ENCODE results near the gene UNK. TPM values are rescaled to one million over a fixed set of nuclear protein-coding genes. Genes with fewer than 3 reads are reported as not detected.

The UNK gene
- total RNA-seq, 1 experiment from 2014 or later = 23.6 TPM

DNA sequence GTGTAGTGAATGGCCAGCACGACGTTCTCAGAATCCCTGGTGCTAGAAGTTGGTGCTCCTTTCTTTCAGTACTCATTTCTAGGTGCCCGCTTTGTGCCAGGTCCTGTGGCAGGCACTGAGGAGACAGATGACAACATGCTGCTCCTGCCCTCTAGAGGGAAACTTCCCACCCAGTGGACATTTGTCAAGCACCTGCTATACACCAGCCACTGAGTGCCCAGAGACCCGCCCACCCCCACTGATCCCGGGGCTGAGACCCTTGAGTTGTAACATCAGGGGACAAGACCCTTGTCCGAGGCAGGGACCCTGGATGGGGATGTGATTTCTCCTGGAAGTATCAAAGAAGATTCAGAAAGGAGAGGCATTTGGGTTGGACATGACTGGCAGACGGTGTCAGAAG is 34.5 kb downstream of the UNK start:
- no peak for DNase-seq (ENCODE audit: low spot score)

DNA sequence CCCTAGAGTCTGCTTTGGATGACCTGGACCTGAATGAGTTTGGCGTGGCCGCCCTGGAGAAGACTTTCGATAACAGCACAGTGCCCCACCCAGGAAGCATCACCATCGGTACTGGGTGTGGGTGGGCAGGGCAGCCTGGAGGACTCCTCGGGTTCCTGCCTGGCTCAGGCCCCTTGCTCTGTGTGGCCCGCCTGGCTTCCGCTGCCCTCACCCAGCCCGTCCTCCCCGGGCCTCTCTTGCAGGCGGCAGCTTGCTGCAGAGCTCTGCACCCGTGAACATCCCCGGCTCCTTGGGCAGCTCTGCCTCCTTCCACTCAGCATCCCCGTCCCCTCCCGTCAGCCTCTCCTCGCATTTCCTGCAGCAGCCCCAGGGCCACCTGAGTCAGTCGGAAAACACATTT is 35.1 kb downstream of the UNK start:
- DNase-seq (ENCODE audit: low spot score) = no peak

DNA sequence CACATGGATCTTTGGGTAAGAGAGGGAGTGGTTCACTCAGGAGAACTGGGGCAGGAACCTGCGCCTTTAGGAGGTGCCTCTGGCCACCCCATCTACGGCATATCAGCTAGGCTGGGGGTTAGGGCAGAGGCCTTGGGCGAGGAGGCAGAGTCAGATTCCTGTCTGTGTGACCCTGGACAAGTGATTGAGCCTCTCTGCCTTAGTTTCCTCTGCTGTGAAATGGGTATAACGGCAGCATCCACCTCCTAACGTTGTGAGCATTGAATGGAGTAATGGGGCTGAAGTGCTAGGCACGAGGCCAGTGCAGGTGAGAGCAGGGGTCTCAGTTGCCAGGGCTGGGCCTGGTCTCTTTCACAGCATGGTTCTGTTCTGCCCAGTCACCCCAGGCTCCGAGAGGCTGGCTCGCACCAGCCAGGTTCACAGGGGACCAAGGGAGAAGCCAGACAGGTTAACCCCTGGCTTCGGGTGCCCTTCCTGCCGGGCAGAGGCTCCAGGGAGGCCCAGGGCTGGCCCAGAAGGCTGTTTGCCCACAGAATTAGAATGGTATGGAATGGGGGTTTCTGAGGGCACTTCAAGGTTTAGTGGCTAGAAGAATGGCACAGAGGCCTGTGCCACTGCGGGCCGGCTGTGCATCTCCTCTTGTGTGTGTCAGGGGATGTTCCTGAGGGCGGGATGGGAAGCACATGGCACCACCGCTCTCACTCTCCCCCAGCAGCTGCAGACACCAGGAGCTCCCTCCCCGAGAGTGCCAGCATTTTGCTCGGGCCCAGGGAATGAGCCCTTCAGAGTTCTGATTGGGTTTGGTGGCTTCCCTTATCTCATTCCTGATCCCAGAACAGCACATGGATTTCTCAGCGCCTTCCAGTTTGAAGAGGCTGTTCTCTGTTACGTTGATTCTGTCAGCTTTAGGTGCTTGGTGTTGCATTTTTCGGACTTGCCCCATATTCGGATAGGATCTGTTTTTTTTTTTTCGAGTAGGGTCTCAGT is 35.8 kb downstream of the UNK start:
- no peak for DNase-seq (ENCODE audit: low spot score)

DNA sequence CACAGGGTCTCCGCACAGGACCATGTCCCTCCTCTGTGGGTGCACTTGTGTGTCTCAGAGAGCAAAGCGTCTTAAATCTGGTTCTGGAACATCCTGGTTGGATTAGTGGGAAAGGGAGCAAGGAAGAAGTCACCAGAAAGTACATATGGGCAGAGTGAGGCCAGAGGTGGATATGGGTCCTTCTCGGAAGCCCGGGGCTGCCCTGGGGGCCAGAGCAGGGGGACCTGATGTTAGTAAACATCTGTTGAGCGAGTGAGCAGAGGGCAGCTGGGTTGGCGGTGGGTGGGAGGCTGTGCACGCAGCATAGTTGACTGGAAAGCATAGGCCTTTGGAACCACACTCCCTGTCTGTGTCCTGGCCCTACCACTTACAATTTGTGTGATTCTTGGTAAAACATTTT is 36.9 kb downstream of the UNK start:
- DNase-seq (ENCODE audit: low spot score) = no peak

DNA sequence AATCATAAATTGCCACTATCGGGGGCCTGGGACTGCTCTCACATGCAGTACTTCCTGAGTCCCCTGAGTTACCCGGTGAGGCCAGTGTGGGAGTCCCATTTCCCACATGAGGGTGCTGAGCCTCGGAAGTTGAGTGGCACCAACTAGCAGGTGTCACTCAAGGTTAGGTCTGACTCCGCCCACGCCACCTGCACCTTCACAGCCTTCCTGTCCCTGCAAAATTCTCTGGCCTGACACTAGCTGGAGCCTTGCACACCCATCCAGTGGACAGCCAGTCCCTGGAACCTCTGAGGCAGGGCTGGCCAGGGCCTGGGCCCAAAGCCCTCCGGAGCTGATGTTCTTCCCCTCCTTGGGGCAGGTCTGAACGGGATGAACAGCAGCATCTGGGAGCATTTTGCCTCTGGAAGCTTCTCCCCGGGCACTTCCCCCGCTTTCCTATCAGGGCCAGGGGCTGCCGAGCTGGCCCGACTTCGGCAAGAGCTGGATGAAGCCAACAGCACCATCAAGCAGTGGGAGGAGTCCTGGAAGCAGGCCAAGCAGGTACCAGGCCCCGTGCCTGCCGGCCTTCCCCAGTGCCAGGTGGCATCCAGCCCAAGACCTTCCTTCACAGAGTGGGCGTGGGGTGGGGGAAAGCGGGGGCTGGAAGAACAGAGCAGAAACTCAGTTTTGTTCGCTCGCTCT is 37.7 kb downstream of the UNK start:
- DNase-seq (ENCODE audit: low spot score) = peak; percentile 68

DNA sequence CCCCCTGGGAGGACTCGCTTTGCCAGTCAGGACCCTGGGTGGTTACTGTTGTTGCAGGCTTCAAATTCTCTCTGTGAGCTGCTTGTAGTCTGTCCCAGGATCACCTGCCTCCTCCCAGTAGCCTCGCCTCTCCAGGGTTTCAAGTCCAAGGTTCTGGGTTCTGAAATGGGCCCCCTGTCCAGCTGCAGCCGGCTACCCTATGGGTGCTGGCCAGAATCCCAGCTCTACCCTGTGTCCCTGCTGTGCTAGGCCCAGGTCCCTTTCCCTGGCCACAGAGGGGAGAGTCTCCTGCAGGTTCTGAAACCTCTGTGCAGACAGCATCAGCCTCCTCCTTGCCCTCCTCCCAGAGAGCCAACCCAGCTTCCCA is 38.2 kb downstream of the UNK start:
- DNase-seq (ENCODE audit: low spot score) = no peak

DNA sequence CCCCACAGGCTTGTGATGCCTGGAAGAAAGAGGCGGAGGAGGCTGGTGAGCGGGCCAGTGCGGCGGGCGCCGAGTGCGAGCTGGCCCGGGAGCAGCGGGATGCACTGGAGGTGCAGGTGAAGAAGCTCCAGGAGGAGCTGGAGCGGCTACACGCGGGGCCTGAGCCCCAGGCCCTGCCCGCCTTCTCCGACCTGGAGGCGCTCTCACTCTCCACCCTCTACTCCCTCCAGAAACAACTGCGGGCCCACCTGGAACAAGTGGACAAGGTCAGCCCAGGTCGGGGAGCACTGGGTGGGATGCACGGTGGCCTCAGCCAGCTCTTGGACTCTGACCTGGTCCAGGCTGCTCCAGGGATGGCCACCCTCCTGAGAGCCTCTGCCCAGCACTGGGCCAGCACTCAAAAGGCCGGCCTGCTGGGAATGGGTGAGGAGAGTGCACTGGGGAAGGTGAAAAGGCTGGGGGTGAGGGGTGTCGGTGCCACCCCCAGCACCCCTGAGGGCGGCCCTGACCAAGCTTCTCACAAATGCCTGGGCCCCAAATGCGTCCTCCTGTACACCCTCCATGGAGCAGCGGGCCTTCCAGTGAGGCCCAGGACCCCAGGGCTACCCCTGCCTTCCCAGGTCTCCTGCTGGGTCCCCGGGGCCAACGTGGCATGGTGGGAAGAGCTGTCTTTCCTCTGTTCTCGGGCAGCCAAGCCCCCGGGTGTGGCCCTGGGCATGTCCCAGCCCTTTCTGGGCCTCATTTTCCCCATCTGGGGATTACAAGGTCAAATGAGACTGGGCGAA is 38.8 kb downstream of the UNK start:
- no peak for DNase-seq (ENCODE audit: low spot score)

DNA sequence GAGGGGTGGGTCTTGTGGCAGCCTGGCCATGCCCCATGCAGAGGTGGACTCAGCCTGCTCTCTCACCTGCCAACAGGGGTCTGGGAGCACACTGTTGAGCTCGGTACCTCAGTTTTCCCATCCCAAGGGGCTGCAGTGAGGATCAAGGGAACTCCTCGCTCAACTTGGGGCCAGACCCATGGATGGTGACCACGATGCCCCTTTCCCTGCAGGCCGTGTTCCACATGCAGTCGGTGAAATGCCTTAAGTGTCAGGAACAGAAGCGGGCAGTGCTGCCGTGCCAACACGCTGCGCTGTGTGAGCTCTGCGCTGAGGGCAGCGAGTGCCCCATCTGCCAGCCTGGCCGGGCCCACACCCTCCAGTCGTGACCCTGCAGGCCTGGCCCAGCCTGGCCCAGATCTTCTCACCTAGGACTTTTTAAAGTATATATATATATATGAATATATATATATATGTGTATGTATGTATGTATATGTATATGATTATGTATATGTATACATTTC is 39.5 kb downstream of the UNK start:
- DNase-seq (ENCODE audit: low spot score) = no peak

DNA sequence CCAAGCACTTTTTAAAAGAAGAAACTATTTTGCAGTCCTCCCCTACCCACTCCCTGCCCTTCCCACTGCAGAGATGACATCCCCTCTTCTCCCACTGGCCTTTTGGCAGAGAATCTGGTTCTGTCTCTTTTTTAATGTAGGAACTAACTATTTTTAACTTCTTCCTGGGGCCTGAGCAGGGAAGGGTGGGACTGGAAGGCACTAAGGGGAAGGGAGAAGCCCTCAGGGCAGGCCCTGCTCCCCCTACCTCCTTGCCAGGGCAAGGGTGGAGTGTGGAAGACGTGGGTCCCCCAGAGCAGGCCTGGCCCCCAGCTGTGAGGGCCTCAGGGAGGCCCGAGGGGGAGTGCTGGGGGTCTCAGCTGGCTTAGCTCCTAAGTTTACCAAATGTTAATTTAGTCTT is 40.1 kb downstream of the UNK start:
- DNase-seq (ENCODE audit: low spot score) = no peak

DNA sequence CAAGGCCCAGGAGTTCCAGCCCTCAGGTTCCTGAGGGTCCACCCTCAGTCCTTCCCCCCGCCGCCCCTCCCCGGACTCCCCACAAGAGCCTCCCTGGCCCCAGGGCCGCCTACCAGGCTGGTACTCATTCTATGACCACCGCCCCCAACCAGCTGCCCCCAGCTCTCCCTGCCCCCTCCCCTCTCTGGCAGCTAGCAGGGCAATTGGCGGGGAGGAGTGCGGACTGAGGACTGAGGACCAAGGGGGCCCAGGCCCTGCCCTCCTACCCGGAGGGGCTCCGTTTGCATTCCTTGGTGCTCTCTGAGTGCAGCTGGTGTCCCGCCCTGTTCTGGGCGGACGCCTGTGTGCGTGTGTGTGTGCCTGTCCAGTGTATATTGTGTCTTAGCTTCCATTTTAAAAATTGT is 40.5 kb downstream of the UNK start:
- DNase-seq (ENCODE audit: low spot score) = no peak

DNA sequence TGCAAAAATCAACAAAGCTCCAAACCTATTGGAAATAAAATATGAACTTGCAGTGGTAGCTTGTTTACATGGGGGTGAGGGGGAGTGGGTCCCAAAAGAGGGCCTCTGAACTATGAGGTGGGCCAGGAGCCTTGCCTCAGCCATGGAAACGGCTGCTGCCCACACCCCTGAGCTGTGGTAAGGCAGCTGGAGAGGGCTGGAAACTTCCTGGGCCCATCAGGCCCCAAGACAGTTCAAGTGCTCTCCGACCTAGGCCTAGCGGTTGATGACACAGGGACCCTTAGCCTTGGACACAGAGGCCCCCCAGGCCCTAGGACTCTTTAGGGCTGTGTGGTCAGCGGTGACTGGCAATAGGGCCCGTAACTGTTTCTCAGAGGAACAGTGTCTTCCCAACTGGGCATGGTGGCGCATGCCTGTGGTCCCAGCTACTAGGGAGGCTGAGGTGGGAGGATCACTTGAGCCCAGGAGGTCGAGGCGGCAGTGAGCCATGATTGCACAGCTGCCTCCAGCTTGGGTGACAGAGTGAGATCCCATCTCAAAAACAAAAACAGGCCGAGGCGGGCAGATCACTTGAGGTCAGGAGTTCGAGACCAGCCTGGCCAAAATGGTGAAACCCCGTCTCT is 41.3 kb downstream of the UNK start:
- no peak for DNase-seq (ENCODE audit: low spot score)

DNA sequence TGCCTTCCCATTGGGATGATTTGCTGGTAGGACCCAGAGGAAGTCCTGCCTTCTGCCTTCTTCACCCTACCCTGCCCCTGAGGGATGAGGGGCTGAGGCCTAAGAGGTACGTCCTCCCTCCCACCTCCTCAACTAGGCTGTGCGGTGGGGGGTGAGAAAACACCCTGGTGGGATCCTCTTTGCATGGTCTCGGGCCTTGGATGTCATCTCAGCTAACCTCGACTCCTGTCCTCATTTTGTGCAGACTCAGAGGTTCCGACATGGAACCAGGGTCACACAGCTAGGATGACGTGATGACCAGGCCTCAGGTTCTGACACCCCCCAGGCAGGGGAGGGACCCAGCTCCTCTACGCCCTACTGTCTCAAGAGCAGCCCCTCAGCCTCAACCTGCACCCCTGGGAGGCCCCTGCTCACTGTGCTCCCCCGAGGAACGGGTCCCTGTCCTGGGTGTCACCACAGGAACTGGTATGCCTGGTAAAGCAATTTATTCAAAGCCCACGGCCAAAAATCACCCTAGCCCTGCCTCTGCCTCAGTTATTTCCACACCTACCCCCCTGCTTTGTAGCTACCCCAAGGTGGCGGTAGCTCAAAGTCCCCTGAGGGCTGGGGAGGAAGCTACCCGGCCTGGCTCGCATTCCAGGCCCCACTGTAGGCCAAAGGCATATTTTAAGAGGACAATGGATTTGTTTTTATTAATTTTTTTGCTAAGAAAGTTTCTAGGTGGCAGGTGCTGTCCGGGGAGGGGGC is 42.1 kb downstream of the UNK start:
- no peak for DNase-seq (ENCODE audit: low spot score)

DNA sequence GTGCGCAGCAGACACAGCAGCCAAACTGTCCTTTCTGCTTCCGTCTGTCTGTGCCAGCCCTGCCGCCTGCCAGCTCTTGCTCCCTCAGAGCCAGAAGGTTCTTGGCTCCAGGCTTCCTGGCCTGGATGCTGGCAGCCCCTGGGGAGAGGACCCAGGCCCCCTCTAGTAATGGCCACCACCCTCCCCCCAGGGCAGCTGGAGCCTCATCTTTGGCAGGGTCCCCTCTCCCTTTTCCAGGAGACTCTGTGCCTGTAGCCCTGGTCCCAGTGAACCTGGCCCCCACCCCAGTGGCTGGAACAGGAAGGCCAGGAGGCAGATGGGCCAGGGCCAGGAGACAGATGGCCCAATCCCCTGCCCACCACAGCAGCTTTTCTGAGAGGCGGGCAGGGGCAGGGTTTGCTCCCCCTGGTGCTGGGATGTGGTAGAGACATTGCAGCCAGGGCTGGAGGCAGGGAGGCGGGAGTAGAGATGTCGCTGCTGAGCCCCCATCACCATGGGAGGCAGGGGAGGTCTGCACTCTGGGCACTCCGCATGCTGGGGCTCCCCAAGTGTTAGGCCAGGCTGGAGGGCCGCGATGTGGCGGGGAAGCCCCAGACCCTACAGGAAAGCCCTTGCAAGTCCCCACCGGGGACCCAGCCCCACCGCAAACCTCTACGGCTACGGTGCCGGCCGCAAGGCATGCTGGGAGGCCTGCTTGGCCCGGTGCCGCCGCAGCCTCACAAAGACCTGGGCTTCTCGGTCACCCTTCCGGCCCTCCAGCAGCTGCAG is 42.9 kb downstream of the UNK start:
- DNase-seq (ENCODE audit: low spot score) = no peak

DNA sequence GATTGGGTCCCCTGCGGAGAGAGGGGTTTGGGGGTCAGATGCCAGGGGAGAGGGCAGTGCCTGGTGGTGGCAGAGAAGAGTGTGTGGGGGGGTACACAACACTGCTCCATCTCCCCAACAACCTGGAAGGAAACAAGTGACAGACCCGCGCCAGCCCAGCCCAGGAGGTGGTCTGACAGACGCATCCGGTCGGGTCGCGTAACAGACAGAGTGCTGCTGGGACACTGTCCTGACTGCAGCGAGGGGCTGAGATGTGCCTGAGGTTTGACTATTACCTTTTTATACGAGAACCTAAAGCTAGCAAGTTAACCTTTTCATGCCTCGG is 43.4 kb downstream of the UNK start:
- DNase-seq (ENCODE audit: low spot score) = no peak

DNA sequence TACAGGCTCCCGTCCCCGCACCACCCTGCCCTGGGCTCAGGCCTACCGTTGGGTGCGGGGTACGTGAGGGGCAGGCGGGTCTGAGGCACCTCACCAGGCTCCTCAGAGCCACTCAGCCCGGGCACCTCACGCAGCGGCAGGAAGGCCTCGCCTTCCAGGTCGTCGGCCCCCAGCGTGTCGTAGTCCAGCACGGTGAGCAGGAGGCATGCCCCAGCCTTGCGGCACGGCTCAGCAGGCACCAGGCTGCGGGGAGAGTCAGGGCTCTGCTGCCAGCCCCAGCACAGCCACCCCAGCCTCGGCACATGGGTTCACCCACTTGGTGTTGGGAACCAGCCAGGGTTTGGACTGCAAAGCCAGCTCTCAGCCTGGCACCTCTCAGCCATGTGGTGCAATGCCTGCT is 44.1 kb downstream of the UNK start:
- no peak for DNase-seq (ENCODE audit: low spot score)

DNA sequence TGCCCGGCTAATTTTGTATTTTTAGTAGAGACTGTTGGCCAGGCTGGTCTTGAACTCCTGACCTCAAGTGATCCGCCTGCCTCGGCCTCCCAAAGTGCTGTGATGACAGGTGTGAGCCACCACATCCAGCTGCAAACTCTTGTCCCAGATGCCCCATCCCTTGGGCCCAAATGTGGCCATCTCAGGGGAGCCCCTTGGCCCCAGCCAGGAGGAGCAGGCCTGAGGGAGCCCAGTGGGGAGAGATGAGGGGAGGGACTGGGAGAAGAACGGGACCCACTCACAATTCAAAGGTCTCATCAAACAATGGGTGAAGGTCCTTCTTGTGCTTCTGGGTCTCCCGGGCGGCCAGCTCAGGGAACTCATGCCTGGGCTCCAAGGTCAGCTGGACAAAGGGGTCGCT is 45.1 kb downstream of the UNK start:
- DNase-seq (ENCODE audit: low spot score) = no peak

DNA sequence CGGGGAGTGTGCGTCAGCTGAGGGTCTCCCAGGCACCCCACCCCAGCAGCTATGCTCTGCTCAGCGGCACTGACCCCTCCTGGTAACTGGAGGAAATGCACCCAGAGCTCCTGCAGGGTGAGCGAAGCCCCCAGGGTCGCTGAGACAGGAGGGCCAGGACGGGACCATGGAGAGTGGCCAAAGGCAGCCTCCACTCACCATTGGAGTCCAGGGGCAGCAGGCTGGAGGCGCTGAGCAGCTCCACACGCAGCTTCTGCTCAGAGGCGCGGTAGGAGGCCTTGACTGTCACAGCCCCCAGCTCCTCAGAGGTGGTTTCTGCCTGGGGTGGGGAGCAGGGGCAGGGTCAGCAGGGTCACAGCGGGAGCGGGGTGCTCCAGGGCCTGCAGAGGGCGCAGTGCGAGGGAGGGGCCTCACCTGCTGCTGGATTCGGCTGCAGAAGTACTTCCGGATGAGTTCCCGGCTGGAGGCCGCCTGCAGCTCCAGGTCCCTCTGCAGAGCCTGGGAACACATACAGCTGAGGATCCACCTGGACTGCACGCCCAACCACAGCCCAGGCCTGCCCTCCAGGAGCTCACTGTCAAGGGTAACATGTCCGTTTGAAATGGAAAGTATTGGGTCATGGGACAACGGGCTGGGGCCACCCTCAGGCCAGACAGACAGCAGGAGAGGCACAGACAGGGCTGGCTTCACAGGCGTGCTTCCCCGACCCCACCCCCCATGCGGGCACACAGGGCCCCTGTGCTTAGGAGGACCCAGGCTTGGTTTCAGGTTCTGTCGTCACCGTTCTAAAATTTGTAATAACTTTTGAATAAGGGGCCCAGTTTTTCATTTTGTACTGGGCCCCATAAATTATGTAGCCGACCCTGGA is 45.8 kb downstream of the UNK start:
- no peak for DNase-seq (ENCODE audit: low spot score)

DNA sequence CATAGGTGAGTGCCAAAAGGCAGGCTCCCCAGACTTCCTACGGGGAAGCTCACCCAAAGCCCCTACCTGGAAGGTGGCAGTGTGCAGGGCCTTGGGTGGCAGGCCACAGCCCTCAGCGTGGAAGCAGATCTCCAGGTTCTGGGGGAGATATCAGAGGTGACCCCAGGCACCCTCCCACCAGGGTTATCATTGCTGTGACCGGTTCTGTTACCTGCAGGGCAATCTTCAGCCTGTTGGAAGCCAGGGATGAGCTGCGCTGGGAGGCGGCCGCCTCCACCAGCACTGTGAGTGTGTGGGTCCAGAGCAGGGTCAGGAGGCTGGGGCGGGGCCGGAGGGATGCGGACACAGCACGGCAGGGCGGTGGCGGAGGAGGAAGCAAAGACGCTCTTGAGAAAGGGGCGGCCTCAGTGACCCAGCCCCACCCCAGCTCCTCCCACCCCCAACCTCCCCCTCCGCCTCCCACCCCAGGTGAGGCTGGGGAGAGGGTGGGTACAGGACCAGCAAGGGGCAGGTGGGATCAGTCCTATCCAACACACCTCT is 46.5 kb downstream of the UNK start:
- DNase-seq (ENCODE audit: low spot score) = no peak

DNA sequence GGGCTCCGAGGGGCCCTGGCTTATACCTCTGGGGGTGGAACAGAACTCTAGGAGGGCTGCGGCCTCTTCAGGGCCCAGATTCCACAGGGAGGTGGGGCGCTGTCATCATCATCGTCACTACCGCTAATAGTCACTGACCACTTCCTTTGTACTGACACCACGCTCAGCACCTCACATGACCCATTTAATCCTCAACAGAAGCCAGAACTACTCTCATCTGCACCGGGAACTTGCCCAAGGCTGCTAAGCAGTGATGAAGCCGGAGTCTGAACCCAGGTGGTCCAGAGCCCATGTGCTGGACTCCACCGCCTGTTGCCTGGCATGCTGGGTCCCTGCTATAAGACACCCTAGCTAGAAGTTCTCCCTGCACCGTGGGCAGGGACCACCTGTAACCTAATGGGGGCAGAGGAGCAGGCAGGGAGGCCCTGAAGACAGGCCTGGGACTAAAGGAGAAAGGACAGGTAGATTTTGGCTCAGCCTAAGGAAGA is 47.6 kb downstream of the UNK start:
- DNase-seq (ENCODE audit: low spot score) = no peak
